HEK293 (cell line): Measurements from ENCODE around the gene MYT1.
A peak's percentile ranks its signal among the peaks of the same experiment; 100 is the strongest.

ENCODE experiments used
- CTCF ChIA-PET: fragments of 350-600 bp; formaldehyde crosslinking; extraction: SDS; loops from one replicate; lab custom pipeline; 2021; ENCODE audit warnings: antibody characterized with exemption; lab: Yijun Ruan, JAX
- POLR2A ChIA-PET: fragments of 300-600 bp; formaldehyde crosslinking; extraction: SDS; loops from one replicate; lab custom pipeline; 2020; ENCODE audit warnings: antibody characterized with exemption, inconsistent platforms; lab: Yijun Ruan, JAX
- H3K27ac ChIP-seq: fragments of 200-500 bp; sonication (Bioruptor generic); 2 replicates; pipeline ENCODE4 v1.5.1; 2014; ENCODE audit warnings: low read depth, low read length, control low read depth, inconsistent platforms; ENCODE audit errors: extremely low read depth
- H3K36me3 ChIP-seq, 2 experiments: fragments of 200-500 bp in 1 of 2; sonication (Bioruptor generic) in 1 of 2; 1 replicate in 1 of 2; 2 replicates in 1 of 2; pipeline ENCODE4 v1.5.1; 2014 to 2017; ENCODE audit warnings: inconsistent platforms in 2 of 2, low read length in 2 of 2; ENCODE audit not compliant: control insufficient read depth in 2 of 2, insufficient read depth in 1 of 2
- H3K4me1 ChIP-seq: fragments of 200-500 bp; sonication (Bioruptor generic); 2 replicates; pipeline ENCODE4 v1.5.1; 2014; ENCODE audit warnings: mild to moderate bottlenecking, low read length, inconsistent platforms; ENCODE audit not compliant: control insufficient read depth, insufficient read depth
- H3K4me3 ChIP-seq: 2 replicates; pipeline ENCODE4 v1.5.1; 2011; ENCODE audit warnings: low read depth, mild to moderate bottlenecking, control low read depth, low read length, moderate library complexity
- H3K9me3 ChIP-seq: fragments of 200-500 bp; sonication (Bioruptor generic); 2 replicates; pipeline ENCODE4 v1.5.1; 2014; ENCODE audit warnings: low read depth, low read length, inconsistent platforms; ENCODE audit not compliant: control insufficient read depth, insufficient read depth
- KLF10 ChIP-seq: fragments of 450-650 bp; IDR thresholded peaks from 2 replicates; pipeline ENCODE4 v1.5.1; 2018; ENCODE audit warnings: missing biosample characterization, mild to moderate bottlenecking, missing genetic modification characterization
- ZEB2 ChIP-seq: fragments of 450-650 bp; formaldehyde crosslinking; IDR thresholded peaks from 2 replicates; pipeline ENCODE4 v1.5.1; 2016; ENCODE audit warnings: missing biosample characterization, missing genetic modification characterization
- ZIC2 ChIP-seq: fragments of 450-650 bp; formaldehyde crosslinking; IDR thresholded peaks from 2 replicates; pipeline ENCODE4 v1.5.1; 2016; ENCODE audit warnings: missing biosample characterization, missing genetic modification characterization
- ZNF324 ChIP-seq: fragments of 450-650 bp; formaldehyde crosslinking; IDR thresholded peaks from 2 replicates; pipeline ENCODE4 v1.5.1; 2016; ENCODE audit warnings: missing biosample characterization, missing genetic modification characterization
- ZNF341 ChIP-seq: fragments of 450-650 bp; formaldehyde crosslinking; IDR thresholded peaks from 2 replicates; pipeline ENCODE4; 2016; ENCODE audit warnings: low read depth, missing biosample characterization, missing genetic modification characterization
- ZNF394 ChIP-seq: fragments of 450-650 bp; formaldehyde crosslinking; IDR thresholded peaks from 2 replicates; pipeline ENCODE4 v1.5.1; 2016; ENCODE audit warnings: missing biosample characterization, missing genetic modification characterization, mild to moderate bottlenecking, moderate library complexity, borderline replicate concordance
- ZNF747 ChIP-seq: fragments of 450-650 bp; formaldehyde crosslinking; IDR thresholded peaks from 2 replicates; pipeline ENCODE4 v1.5.1; 2016; ENCODE audit warnings: missing biosample characterization, missing genetic modification characterization
- TF ChIP-seq, protein P1 (sequence below): fragments of 450-650 bp; formaldehyde crosslinking; IDR thresholded peaks from 2 replicates; pipeline ENCODE4 v1.5.1; 2017; ENCODE audit warnings: missing biosample characterization, missing genetic modification characterization
- TF ChIP-seq, protein P2 (sequence below): fragments of 450-650 bp; formaldehyde crosslinking; IDR thresholded peaks from 2 replicates; pipeline ENCODE4 v1.5.1; 2016; ENCODE audit warnings: missing biosample characterization, missing genetic modification characterization
- TF ChIP-seq, protein P3 (sequence below): fragments of 450-650 bp; formaldehyde crosslinking; IDR thresholded peaks from 2 replicates; pipeline ENCODE4 v1.5.1; 2016; ENCODE audit warnings: missing biosample characterization, missing genetic modification characterization, borderline replicate concordance
- TF ChIP-seq, protein P4 (sequence below): fragments of 450-650 bp; formaldehyde crosslinking; IDR thresholded peaks from 2 replicates; pipeline ENCODE4 v1.5.1; 2016; ENCODE audit warnings: missing biosample characterization, missing genetic modification characterization

The MYT1 gene

DNA sequence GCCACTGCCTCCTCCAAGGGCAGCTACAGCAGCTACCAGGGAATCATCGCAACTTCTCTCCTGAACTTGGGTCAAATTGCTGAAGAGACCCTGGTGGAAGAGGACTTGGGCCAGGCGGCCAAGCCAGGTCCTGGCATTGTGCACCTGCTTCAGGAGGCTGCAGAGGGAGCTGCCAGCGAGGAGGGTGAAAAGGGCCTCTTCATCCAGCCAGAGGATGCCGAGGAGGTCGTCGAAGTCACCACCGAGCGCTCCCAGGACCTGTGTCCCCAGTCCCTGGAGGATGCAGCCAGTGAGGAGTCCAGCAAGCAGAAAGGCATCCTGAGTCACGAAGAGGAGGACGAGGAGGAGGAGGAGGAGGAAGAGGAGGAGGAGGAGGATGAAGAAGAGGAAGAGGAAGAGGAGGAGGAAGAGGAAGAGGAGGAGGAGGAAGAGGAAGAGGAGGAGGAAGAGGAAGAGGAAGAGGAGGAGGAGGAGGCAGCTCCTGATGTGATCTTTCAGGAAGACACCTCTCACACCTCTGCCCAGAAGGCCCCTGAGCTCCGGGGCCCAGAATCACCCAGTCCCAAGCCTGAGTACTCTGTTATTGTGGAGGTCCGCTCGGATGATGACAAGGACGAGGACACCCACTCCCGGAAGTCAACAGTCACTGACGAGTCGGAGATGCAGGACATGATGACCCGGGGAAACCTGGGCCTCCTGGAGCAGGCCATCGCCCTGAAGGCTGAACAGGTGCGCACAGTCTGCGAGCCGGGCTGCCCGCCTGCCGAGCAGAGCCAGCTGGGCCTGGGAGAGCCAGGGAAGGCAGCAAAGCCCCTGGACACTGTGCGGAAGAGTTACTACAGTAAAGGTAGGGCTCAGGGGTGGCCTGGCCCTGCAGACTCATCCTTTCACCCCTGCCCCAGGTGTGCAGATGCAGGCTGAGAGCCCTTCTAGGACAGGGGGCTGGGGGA is 43.7 kb downstream of the MYT1 start (continued):
- TF ChIP-seq, protein P1, sequence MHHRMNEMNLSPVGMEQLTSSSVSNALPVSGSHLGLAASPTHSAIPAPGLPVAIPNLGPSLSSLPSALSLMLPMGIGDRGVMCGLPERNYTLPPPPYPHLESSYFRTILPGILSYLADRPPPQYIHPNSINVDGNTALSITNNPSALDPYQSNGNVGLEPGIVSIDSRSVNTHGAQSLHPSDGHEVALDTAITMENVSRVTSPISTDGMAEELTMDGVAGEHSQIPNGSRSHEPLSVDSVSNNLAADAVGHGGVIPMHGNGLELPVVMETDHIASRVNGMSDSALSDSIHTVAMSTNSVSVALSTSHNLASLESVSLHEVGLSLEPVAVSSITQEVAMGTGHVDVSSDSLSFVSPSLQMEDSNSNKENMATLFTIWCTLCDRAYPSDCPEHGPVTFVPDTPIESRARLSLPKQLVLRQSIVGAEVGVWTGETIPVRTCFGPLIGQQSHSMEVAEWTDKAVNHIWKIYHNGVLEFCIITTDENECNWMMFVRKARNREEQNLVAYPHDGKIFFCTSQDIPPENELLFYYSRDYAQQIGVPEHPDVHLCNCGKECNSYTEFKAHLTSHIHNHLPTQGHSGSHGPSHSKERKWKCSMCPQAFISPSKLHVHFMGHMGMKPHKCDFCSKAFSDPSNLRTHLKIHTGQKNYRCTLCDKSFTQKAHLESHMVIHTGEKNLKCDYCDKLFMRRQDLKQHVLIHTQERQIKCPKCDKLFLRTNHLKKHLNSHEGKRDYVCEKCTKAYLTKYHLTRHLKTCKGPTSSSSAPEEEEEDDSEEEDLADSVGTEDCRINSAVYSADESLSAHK (tag by site-specific recombination), result no peak
- TF ChIP-seq ZNF324 (no peak), ZNF747 (tag by site-specific recombination) (no peak)

DNA sequence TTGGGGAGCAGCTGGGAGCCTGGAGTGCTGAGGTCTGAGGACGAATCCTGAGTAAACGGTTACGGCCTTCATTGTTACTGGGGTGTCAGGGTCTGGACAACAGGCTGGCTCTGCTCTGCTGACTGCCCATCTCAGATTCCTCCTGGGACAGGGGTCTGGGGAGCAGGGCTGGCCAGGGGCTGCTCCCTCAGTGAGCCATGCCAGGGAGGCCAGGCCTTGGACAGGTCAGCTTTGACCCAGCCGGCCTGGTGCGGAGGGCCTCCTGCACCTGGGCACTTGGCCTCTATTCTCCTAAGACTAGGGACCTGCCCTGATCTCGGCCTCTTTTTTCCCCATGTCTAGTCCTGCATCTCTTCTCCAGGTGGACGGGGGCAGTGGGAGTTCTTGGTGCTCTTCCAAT is 44.9 kb downstream of the MYT1 start:
- TF ChIP-seq ZNF394 (tag by site-specific recombination) (peak; percentile 60; the same call in 1 of the 2 replicates), ZNF341 (no peak)
- TF ChIP-seq, all 188 proteins: peak for 1
- Histone ChIP-seq H3K4me1 (no peaks in the 10 kb centered on the region), H3K4me3 (no peak overlapping the region), H3K27ac (no peak overlapping the region), H3K36me3 (no peaks in the 10 kb centered on the region), H3K9me3 (no peaks in the 10 kb centered on the region)
- POLR2A ChIA-PET, result no interaction called here
- CTCF ChIA-PET, result interaction anchor here (0.8 kb wide), 1 partner anchor 49 kb away, joined by 5 read pairs; no protein-coding TSS in a partner anchor

DNA sequence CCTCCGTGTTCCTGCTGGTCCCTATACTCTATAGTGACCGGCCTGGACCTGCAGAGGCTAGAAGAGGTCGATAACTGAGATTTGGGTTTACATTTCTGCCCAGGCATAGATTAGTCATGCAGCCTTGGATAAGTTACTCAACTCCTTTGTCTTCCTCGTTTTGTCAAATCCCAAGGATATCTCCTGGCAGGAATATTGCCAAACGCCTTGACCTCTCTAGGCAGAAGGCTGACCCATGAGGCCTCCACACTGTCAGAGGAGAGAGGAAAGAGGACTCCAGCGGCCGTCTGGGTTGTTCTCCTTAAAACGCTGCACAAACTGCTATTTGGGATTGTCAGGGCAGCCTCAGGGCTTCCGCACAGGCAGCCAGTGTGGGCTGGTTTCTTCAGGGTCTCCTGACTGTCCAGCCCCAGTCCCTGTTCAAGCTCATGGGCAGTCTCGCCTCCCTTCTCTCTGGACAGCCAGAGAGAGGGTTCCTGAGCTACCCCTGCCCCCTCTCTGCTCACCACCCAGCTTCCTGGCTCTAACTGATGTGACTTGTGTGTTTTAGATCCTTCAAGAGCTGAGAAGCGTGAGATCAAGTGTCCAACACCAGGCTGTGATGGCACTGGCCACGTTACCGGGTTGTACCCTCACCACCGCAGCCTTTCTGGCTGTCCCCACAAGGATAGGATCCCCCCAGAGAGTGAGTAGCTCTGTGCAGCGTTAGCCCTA is 46.6 kb downstream of the MYT1 start:
- ChIA-PET POLR2A (interaction anchor here (0.6 kb wide), 1 partner anchor 691 kb away, joined by 3 read pairs; no protein-coding TSS in a partner anchor), CTCF (interaction anchor here (0.6 kb wide), 2 partner anchors 75 to 131 kb away, joined by 3 read pairs; partner anchors contain the start of gene RGS19)
- no peaks in the 10 kb centered on the region for H3K4me1 ChIP-seq
- no peak overlapping the region for H3K4me3 ChIP-seq
- TF ChIP-seq ZEB2 (tag by site-specific recombination) (no peak), KLF10 (tag by site-specific recombination) (no peak), ZIC2 (tag by site-specific recombination) (no peak)
- TF ChIP-seq, protein P2, sequence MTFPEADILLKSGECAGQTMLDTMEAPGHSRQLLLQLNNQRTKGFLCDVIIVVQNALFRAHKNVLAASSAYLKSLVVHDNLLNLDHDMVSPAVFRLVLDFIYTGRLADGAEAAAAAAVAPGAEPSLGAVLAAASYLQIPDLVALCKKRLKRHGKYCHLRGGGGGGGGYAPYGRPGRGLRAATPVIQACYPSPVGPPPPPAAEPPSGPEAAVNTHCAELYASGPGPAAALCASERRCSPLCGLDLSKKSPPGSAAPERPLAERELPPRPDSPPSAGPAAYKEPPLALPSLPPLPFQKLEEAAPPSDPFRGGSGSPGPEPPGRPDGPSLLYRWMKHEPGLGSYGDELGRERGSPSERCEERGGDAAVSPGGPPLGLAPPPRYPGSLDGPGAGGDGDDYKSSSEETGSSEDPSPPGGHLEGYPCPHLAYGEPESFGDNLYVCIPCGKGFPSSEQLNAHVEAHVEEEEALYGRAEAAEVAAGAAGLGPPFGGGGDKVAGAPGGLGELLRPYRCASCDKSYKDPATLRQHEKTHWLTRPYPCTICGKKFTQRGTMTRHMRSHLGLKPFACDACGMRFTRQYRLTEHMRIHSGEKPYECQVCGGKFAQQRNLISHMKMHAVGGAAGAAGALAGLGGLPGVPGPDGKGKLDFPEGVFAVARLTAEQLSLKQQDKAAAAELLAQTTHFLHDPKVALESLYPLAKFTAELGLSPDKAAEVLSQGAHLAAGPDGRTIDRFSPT, result no peak
- TF ChIP-seq, protein P3, sequence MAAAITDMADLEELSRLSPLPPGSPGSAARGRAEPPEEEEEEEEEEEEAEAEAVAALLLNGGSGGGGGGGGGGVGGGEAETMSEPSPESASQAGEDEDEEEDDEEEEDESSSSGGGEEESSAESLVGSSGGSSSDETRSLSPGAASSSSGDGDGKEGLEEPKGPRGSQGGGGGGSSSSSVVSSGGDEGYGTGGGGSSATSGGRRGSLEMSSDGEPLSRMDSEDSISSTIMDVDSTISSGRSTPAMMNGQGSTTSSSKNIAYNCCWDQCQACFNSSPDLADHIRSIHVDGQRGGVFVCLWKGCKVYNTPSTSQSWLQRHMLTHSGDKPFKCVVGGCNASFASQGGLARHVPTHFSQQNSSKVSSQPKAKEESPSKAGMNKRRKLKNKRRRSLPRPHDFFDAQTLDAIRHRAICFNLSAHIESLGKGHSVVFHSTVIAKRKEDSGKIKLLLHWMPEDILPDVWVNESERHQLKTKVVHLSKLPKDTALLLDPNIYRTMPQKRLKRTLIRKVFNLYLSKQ (tag by site-specific recombination), result no peak
- TF ChIP-seq, protein P4, sequence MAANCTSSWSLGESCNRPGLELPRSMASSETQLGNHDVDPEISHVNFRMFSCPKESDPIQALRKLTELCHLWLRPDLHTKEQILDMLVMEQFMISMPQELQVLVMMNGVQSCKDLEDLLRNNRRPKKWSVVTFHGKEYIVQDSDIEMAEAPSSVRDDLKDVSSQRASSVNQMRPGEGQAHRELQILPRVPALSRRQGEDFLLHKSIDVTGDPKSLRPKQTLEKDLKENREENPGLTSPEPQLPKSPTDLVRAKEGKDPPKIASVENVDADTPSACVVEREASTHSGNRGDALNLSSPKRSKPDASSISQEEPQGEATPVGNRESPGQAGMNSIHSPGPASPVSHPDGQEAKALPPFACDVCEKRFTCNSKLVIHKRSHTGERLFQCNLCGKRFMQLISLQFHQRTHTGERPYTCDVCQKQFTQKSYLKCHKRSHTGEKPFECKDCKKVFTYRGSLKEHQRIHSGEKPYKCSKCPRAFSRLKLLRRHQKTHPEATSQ (tag by site-specific recombination), result no peak
- H3K27ac ChIP-seq, result no peak overlapping the region
- H3K9me3 ChIP-seq, result no peaks in the 10 kb centered on the region
- no peaks in the 10 kb centered on the region for H3K36me3 ChIP-seq
